ENCODE data around the gene DPP9.
A peak's percentile ranks its signal among the peaks of the same experiment; 100 is the strongest.

DPP9 gene

GRCh38 chr19:4669723-4670480 is 53.7 kb downstream of the DPP9 start, which contains the start of gene MYDGF:
TSS of gene MYDGF (minus strand) at chr19:4670342. CDS start at chr19:4670334, 8 bp downstream.
- peak; percentile 87 for DNase-seq (ENCODE audit: low read depth)
- TF ChIP-seq, protein P1, sequence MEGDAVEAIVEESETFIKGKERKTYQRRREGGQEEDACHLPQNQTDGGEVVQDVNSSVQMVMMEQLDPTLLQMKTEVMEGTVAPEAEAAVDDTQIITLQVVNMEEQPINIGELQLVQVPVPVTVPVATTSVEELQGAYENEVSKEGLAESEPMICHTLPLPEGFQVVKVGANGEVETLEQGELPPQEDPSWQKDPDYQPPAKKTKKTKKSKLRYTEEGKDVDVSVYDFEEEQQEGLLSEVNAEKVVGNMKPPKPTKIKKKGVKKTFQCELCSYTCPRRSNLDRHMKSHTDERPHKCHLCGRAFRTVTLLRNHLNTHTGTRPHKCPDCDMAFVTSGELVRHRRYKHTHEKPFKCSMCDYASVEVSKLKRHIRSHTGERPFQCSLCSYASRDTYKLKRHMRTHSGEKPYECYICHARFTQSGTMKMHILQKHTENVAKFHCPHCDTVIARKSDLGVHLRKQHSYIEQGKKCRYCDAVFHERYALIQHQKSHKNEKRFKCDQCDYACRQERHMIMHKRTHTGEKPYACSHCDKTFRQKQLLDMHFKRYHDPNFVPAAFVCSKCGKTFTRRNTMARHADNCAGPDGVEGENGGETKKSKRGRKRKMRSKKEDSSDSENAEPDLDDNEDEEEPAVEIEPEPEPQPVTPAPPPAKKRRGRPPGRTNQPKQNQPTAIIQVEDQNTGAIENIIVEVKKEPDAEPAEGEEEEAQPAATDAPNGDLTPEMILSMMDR (conservative IDR thresholded peaks at IDR 0.05; ENCODE audit: low read length), result no peak
- peak within 1 kb of the TSS; percentile 94 for H3K4me3 ChIP-seq (ENCODE audit: low read length)

- TF ChIP-seq, protein P1 (conservative IDR thresholded peaks at IDR 0.05; ENCODE audit: low read length), result no peak
- no peak for DNase-seq (ENCODE audit: low read depth)
- H3K4me3 ChIP-seq (ENCODE audit: low read length), result no peak overlapping the region
These were observed 59.0 kb downstream of the DPP9 start for GRCh38 chr19:4664642-4665041.

GRCh38 chr19:4662812-4663211 is 60.8 kb downstream of the DPP9 start:
- no peak for DNase-seq (ENCODE audit: low read depth)
- H3K4me3 ChIP-seq (ENCODE audit: low read length), result no peak overlapping the region
- TF ChIP-seq, protein P1 (conservative IDR thresholded peaks at IDR 0.05; ENCODE audit: low read length), result no peak

DNA sequence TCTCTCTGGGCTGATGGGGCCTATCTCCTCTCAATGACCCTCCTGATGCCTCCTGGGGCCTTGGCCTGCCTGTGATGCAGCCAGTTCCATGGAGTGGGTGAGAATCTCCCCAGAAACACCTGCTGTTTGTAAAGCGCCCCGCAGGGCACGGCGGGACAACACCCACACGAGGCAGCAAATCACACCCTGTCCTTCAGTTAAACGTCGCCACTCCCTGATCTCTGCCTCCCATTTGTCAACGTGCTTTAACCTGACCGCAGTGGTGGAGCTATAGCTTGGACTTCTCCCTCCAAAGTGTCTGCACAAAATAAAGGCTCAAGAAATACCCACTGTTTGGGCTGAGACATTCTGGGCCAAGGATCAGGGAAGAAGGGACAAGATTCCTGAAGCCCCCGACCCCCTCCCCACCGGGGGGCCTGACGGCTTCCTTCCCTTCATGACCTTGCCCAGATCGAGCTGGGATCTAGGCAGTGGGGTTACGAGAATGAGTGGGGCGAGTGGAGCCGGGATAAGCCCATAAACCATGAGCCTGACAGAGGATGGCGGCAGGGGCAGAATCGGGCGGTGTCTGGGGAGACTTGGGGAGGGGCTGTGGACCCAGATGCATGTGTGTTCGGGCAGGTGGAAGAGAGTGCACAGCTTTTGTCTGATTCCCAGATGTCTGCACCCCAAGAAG is 61.5 kb downstream of the DPP9 start:
- no peak overlapping the region for H3K4me3 ChIP-seq (ENCODE audit: low read length)
- TF ChIP-seq, protein P1 (conservative IDR thresholded peaks at IDR 0.05; ENCODE audit: low read length), result no peak
- no peak for DNase-seq (ENCODE audit: low read depth)

DNA sequence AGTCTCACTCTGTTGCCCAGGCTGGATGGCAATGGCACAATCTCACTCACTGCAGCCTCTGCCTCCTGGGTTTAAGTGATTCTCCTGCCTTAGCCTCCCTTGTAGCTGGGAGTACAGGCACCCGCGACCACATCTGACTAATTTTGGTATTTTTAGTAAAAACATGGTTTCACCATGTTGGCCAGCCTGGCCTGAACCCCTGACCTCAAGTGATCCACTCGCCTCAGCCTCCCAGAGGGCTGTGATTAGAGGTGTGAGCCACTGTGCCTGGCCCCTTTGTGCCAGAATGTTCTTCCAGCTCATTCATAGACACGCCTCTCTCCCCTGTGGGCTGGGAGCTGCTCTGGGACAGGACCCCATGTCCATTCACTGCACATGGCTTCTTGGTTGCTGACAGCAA is 62.6 kb downstream of the DPP9 start:
- TF ChIP-seq, protein P1 (conservative IDR thresholded peaks at IDR 0.05; ENCODE audit: low read length), result no peak
- no peak overlapping the region for H3K4me3 ChIP-seq (ENCODE audit: low read length)

DNA sequence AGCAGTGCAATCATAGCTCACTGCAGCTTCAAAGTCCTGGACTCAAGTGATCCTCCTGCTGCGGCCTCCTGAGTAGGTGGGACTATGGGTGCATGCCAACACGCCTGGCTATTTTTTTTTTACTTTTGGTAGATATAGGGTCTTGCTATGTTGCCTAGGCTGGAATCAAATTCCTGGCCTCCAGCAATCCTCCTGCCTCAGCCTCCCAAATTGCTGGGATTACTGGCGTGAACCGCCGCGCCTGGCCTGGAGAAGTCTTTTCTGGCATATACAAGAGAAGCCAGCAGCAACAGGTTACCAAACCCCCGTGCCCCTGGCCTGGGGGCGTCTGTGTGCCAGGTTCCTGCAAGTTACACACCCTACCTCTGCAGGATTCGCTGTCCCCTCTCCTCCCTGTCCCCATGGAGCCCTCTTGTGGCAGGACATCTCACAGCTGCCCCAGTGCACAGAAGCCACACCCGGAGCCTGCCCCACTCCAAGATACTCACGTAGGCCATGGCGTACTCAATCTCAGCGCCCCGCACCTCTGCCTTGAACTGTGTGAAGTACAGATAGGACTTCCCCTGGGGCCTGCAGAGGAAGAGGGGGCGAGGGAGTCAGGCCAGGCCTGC is 63.4 kb downstream of the DPP9 start:
- no peak for DNase-seq (ENCODE audit: low read depth)
- no peak overlapping the region for H3K4me3 ChIP-seq (ENCODE audit: low read length)
- TF ChIP-seq, protein P1 (conservative IDR thresholded peaks at IDR 0.05; ENCODE audit: low read length), result peak; percentile 10; the same call in 1 of the 2 replicates

More for the DNA sequence above, 62.6 kb downstream of the DPP9 start:
- DNase-seq (ENCODE audit: low read depth), result no peak
